ENCODE measurements around the gene VSTM2B.

The VSTM2B gene

DNA sequence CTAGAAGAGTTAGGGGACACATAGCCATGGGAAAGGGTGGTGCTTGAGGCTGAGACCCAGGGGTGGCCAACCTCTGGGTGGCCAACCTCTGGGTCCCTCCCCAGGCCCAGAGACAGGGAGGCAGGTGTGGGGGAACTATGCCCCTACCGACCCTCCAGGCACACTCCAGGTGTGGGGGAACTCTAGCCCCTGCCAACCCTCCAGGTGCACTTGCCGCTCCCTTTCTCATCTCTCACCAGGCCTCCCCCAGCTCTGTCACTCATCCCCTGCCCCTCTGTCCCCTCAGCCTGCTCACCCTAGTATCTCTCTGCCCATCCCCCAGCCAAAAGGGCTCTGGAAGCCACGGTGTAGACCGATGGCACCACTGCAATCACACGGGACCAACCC is 10.6 kb upstream of the VSTM2B start:
- no peak for DNase-seq (ENCODE audit: low read depth in 2 of 2, low spot score in 1 of 2)

DNA sequence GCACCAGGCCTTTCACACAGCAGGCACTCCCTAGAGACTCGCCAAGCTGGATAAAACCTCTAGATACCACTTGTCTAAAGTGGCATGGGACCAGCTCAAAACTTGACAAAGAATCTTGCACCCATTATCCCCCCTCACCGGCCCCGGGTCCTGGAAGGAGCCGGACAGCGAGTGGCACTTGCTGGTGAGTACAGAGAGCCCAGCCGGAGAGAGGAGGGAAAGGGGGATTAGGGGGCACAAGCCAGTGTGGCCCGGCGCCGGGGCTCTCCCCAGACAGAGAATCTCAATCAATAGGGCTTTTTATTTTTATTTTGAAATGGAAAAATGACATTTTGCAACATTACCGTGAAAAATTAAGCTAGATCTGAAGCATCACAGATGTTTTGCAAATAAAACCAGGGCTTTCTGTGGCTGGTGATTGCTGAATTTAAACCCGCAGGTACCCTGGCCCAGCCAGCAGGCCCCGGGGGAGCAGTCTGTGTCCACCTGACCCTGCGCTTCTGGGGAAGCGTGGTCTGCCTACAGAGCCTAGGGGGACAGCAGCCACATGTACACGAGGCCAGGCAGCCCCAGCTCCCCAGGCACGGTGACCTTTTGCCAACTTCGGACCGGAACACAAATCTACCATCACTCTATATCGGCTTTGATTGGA is 10.0 kb upstream of the VSTM2B start:
- DNase-seq (ENCODE audit: low read depth in 2 of 2, low spot score in 1 of 2): no peak

DNA sequence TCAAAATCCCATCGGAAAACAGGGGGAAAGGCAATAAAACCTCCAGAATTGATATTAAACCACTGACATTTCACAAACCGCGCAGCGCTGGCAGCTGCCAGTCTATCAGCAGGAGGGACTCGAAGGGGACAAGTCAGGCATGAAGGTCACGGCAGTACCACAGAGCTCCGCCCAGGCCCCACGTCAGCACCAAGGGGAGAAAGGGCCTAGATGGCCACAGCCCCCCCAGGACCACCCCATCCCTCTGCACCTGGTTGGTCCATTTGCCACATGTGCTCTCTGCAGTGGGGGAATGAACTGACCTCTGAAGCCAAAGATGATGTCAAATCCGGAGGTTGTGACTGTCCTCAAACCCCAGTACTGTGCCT is 9.5 kb upstream of the VSTM2B start:
- no peak for DNase-seq (ENCODE audit: low read depth in 2 of 2, low spot score in 1 of 2)

DNA sequence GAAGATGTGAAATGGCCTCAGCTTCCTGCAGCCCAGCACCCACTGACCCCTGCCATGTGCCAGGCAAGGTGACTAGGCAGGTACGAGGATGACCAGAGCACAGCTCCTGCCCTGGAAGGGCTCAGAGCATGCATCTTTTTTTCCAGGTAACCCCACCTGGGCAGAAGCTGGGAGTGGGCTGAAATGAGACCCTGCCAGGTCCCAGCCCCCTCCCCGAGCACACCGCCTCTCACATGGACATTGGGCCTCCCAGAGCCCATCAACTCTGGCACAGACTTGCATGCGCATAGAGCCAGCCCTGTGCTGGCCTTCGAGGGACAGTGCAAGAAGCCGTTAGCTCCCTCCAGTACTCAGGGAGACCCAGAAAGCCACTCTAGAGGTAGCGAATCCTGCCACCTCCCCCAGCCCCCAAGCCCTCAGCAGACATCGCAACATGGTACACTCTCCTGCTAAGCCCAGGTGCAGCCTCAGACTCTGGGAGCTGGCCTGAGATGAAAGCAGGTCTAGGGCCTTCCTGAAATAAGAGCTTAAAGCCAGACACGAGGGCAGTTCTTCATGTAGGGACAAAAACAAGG is 8.9 kb upstream of the VSTM2B start:
- no peak for DNase-seq (ENCODE audit: low read depth in 2 of 2, low spot score in 1 of 2)

DNA sequence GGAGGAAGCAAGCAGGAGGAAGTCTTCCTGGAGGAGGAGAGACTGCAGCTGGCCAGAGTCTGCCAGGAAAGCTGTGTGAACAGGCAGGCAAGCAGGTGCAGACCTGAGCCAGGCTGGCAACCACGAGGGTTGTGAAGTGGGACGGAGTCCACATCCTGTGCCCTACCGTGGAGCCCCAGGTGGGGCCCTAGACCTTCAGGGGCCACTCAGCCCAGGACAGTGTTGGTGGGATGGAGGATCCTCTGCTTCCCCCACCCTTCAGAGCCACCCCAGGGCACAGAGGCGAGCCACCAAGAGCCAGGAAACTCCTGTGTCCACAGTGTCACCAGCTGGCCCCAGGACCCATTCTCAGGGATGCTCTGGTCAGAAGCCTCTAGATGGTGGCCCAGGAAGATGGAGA is 8.4 kb upstream of the VSTM2B start:
- no peak for DNase-seq (ENCODE audit: low read depth in 2 of 2, low spot score in 1 of 2)

DNA sequence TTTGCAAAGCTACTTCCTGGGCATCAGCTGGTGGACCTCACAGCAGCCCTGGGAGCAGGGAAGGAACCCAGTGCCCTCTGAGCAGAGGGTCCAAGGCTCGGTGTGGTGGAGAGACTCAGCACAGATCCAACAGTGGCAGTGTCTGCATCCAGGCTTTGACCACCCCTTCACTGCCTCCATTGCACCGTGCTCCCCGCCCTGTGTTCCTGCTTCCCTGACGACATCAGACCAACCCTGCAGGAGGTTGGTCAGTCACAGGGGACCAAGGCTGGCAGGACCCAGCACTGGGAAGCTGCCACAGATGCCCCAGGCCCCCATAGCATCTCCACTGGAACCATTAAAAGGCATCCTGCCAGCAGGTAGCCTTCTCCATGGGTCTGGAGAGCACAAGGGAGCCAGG is 7.8 kb upstream of the VSTM2B start:
- DNase-seq (ENCODE audit: low read depth in 2 of 2, low spot score in 1 of 2): no peak

DNA sequence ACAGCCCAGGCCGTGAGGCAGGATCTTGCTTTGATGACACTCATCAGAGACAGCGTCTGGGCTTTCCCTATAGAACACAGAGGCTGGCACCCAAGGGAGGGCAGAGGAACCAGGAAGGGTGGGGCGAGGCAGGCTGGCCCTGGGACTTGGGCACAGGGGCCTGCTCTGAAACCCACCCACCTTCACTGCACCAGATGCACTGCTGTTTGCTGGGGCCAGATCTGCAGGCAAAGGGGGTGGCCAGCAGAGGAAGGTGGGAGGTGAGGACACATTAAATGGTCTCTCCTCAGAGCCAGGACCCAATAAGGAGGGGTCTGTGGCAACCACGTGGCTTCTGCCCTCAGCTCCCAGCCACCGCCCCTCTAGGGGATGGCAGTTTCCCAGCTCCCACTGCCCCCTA is 6.6 kb upstream of the VSTM2B start:
- no peak for DNase-seq (ENCODE audit: low read depth in 2 of 2, low spot score in 1 of 2)

DNA sequence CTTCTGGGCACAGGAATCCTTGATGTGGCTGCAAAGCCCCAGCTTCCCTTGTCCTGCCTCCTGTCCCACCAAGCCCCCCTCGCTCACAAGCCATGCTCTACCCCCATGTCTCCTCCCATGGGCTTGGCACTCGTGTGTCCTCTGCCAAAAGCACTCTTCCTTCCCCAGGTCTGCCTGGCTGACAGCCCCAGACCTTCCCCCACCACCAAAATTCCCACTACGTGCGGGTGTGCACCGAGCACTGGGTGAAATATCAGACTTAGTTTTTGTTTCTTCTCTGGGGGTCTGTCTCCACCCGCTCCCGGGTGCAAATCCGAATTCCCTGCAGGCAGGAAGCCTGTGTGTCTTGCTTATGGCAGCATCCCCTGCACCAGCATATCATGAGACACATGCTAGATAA is 5.9 kb upstream of the VSTM2B start:
- DNase-seq (ENCODE audit: low read depth in 2 of 2, low spot score in 1 of 2): no peak

DNA sequence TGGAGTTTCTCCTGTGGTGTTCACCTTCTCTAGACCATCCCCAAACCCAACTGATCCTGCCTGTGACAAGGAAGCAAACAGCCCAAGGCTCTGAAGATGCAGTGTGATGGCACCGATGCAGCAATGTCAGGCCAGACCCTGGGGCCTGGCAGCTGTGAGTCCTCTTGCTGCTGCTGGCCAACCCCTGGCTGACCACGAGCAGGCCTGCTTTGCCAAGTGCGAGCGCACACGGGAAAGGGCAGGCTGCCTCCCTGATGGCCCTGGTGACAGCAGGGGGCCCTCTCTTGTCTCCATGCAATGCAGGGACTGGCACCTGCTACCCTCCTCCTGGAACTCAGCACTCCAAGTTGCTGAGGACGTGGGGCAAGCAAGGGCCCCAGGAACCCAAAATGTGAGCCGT is 5.4 kb upstream of the VSTM2B start:
- no peak for DNase-seq (ENCODE audit: low read depth in 2 of 2, low spot score in 1 of 2)

DNA sequence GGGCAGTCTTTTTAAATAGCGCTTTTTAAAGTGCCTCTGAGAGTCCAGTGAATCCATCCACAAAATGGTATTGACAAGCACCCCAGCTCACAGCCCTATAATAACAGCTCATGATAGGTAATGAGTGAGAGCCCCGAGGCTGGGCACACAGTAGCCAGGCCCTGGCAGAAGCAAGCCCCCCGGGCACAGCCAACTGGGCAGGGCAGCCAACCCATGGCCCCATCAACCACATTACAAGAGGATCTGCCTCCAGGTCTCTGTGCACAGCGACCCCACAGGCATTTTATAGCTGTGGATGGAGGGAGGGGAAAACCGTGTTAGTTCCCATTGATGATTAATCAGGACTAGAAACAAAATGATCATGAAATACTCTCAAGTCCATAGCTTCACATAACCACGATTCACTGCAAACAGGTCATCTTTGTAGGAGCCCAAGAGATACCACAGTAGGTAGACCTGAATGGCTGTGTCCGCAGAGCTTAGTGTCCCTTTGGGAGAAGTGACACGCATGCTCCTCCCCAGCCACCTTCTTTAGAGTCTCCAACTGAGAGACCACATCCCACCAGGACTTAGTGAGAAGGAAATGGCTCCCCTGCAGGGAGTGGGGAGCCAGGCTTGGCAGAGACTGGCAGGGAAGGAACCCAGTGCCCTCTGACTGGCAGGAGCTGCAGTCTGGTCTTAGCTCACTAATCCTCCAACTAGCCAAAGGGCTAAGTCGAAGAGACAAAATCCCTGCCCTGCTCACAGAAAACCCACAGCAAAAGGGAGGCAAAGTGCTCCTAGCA is 4.3 kb upstream of the VSTM2B start:
- no peak for DNase-seq (ENCODE audit: low read depth in 2 of 2, low spot score in 1 of 2)

DNA sequence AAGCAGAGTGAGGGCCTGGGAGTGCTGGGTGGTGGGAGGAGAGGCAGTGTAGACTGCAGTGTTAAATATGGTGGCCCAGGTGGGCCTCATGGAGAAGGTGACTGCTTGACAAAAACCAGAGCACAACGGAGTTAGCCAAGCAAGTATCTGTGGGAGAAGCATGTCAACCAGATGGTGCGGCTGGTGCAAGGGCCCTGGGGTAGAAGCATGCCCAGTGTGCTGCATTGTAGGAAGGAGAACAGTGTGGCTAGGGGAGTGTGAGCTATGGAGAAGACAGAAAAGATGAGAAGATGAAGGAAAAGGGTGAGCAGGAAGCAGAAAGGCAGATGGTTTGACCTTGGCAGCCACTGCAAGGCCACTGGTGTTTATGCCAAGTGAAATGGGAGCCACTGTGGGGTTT is 2.2 kb upstream of the VSTM2B start:
- no peak for DNase-seq (ENCODE audit: low read depth in 2 of 2, low spot score in 1 of 2)

DNA sequence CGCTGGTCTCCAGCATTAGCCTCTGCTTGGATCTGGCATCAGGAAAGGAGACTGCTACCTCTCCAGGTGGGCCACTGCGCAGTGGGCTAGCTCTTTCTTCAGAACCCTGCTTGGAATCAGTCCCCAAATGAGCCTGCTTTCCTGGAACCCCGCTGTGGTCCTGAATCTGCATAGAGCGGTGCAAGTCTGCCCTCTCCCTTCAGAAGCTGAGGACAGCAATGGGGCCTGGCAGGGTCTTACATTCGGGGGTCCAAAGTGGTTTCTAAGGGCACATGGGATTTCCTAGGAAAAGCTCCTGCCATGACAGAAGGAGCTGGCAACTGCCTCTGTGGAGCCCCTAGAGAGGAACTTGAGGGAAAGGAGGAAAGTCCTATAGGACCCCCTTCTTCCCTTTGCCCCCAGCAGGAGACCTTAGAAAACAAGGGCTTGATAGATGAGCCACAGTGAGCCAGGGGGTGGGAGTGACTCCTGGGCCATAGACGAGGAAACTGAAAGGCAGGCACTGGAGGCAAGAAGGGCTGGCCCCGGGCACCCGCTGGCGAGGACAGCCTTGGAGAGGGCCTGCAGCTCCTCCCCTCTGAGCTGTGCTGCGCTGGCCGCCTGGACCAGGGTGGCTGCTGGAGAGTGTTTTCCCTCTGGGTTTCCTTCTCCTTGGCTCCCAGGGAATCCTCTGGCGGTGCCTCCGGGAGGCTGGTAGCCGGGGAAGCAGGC is 1.4 kb upstream of the VSTM2B start:
- DNase-seq (ENCODE audit: low read depth in 2 of 2, low spot score in 1 of 2): no peak

DNA sequence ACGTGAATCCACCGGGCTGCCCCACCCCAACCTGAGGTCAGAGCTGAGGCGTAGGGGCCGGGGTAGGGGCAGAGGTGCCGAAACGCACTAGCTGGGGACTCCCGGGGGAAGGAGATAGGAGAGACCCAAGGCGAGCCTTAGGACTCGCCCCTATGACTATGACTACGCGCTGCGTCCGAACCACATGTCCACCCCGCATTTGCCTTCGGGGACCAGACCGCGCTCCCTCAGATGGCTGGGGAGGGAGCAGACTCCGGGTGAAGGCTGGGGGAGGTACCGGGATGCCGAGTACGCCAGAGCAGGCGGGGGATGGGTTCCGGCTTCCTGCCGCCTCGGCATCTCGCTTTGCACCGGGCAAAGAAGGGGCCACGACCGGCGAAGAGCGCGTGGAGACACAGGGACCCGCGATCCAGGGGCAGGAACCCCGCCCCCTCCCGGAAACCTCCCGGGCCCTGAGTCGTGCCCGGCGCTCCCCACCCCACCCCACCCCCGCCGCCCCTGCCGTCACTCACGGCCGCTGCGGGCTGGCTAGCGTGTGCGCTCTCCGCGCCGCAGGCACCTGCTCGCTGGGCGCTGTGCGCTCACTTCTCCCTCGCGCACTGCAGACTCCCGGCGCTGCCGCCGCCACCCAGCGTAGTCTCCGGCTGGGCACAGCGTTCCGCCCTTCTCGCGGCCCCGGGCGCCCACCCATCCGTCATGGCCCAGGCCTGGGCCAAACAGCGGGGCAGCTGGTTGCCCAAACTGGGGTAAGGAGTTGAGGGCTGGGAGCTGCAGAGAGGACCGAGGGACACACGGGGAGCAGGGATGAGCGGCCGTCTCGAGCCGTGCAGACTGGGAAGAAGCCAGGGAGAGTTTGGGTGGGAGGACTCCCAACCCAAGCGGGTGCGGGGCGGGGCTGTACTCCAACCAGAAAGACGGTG is 622 bp upstream of the VSTM2B start:
- no peak for DNase-seq (ENCODE audit: low read depth in 2 of 2, low spot score in 1 of 2)

DNA sequence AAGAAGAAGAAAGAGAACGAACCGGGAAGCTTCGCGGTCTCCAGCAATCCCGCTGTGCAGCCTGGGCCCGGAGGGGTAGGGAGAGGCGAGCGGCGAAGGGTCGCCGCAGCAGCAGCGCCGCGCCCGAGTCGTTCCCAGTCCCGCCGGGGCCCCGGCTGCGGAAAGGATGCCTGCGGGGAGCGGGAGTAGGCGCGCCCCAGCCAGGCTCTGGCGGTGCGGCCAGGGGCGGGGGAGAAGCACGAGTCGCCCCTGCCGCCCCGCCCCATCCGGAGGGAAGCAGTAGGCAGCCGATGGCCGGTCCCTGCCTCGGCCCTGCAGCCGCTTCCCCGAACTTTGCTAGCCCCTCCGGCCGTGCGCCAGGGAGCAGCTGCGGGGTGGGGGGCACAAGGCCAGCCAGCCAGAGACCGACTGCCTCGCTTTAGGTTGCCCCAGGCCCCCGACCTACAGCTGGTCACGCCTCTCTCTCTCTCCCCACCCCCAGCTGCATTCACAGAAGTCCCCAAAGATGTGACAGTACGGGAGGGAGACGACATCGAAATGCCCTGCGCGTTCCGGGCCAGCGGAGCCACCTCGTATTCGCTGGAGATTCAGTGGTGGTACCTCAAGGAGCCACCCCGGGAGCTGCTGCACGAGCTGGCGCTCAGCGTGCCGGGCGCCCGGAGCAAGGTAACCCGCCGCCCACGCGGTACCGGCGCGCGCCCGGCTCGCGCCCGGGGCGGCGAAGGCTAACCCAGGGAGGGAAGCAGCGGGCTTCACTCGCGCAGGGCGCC is 1.1 kb downstream of the VSTM2B start:
- DNase-seq (ENCODE audit: low read depth in 2 of 2, low spot score in 1 of 2): no peak

DNA sequence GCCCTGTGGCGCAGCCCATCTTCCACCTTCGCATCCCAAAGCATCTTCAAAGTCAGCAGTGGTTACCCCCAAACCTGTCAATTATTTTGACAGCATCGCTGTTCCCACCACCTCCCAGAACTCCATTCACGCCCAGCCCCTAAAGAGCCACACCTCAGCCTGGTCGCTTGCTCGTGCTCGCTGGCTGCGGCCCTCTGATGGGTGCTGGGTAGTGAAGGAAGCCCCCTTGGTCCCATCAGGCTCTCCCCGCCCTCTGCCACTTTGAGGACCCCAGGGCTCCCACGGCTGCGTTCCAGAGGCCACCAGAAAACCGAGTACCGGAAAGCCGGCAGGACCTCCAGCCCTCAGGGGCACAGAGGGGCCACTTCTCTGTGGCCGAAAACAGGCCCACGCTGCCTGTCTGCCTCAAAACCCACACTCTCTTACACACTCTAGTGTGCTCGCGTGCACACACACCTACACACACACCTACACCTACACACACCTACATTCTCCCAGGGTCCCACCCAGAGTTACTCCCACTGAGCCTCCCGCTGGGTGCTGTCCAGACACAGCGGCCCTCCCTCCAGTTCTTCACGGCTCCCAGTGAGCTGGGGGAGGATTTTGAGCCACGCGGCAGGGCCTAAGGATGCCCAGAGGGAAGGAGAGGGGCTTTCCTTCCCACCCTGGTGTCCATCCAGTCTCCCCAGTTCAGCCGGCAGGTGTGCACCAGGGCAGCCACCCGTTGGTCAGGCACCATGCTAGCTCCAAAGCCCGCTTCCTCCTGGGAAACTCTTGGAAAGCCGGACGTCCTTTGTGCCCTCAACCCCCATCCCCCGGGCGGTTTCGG is 1.9 kb downstream of the VSTM2B start:
- no peak for DNase-seq (ENCODE audit: low read depth in 2 of 2, low spot score in 1 of 2)

DNA sequence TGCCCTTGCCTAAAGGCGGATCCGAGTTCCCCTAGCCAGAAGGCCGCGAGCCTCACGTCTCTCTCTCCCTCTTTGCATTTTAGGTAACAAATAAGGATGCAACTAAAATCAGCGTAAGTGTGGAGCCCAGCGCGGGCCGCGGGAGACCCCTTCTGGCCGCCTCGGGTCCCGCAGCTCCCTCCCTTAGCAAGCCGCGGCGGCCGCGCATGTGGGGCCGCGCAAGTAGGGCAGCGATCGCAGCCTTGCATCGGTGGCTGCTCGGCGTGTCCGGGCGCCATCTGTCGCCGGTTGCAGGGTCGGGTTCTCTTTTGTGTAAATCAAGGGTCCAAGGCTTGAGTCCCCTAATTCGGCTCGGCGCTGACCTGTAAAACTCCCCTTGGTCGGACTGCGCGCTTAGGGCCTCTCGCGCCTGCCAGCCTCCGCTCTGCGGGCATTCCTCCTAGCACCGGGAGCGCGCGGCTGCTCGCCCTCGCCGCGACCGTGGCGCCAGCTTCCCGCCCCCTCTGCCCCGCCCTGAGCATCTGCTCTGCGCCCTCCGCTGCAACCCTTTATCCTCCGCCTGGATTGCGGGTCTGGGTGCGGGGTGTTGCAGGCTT is 2.7 kb downstream of the VSTM2B start:
- peak; percentile 8 to 13 for DNase-seq (ENCODE audit: low read depth in 2 of 2, low spot score in 1 of 2)

DNA sequence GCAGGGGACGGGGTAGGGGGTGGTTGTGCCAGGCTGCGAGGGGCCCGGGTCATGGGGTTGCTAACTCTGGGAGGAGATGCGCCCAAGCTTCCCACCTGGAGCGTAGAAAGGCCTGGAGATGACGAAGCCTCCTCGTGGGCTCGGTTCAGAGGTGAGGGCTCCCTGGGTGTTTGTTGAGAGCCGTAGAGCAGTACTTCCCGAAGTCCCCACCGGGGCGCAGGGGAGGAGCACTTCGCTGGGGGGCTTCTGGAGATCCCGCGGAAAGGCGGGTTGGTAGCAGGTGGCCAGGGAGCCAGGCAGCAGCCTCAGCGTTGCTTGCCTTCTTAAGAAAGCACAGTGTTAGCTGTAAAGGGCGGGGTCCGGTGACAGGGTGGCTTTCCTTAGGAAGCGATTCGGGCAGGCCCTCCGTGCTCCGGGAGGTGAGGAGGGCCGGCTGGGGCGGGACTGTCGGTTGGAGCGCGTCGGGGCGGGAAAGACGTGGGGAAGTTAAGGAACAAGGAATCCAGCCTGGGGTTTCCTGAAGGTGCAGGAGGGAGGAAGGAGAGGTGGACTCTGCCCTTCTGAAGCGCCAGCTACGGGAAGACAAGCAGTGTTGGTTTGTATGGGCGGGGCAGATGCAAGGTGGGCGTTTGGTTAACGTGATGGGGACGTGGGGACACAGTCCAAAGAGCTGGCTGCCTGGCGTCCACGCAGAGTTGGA is 3.3 kb downstream of the VSTM2B start:
- no peak for DNase-seq (ENCODE audit: low read depth in 2 of 2, low spot score in 1 of 2)

Data from stimulated activated CD8-positive, alpha-beta memory T cell treated with anti-CD3 and anti-CD28 coated beads, Interleukin-4, amount 100 ng/mL, for 4 hours (primary cell).